GM19035 (cell line): ENCODE measurements around the gene EPAS1.

Experiments used
- ATAC-seq: cut with Tn5 transposase; IDR thresholded peaks from one replicate; pipeline ENCODE4 v1.9.1; 2021; ENCODE audit not compliant: unreplicated experiment

The EPAS1 gene

GRCh38 chr2:46296840-46297545 lies at the start of gene EPAS1:
TSS of gene EPAS1 (plus strand) at chr2:46297407. CDS start at chr2:46297912, 505 bp downstream.
- ATAC-seq, result peak; percentile 90

GRCh38 chr2:46248171-46248570 lies 49.0 kb upstream of the EPAS1 start:
- no peak for ATAC-seq

- no peak for ATAC-seq
These were observed 47.6 kb upstream of the EPAS1 start for GRCh38 chr2:46249654-46250053.

DNA sequence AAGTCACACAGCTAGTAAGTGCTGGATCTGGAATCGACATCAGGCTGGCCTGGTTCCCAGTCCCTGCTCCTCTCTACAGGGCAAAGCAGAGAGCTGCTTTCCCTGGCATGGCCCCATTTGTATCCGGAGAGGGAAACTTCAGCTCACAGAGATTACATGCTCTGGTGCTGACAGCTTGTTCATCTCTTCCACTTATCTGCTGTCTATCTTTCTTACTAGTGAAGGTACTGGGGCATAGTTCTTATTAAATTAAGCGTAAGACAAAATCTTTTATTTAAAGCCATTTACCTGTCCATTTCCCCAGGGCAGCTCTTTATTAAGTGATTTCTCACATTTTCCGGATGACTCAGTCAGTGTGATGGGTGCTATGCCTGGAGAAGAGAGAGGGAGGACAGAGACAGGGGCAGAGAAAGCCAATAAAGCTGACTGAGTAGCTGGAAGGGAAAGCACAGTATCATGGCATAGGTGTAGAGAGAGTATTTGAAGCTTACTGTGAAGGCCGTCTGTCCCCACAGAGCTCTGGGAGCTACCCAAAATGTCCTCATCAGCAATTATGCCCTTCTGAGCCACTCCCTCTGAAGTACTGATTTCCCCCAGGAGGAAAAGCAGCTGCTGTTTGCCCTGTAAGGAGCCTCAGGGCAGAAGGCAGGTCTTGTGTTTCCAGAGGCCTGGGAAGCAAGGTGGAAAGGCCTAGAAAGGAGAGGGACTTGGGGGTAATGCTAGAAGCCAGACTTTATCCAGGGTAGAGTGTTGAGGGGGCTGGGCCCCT lies 44.1 kb upstream of the EPAS1 start:
- no peak for ATAC-seq

DNA sequence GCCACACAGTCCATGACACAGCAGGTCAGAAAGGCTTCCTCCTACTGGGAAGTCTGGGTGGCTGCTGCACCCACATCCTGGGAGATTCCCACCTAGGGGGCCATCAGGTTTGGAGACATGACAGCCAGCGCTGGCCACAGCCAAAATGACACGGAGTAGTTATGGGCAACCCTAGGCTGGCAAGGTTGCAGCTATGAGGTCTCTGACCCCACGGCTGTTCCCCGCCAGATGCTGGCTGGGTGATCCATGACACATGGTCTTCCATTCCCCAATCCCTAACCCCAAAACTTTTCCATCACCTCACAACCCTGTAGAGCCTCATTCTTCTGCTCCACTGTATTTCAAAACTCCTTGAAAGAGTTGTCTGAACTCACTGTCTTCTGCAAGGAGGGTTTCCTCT lies 42.7 kb upstream of the EPAS1 start:
- no peak for ATAC-seq

GRCh38 chr2:46256563-46257142 lies 40.6 kb upstream of the EPAS1 start:
- ATAC-seq, result no peak

- ATAC-seq, result no peak
These were observed 39.7 kb upstream of the EPAS1 start for GRCh38 chr2:46257476-46257875.

DNA sequence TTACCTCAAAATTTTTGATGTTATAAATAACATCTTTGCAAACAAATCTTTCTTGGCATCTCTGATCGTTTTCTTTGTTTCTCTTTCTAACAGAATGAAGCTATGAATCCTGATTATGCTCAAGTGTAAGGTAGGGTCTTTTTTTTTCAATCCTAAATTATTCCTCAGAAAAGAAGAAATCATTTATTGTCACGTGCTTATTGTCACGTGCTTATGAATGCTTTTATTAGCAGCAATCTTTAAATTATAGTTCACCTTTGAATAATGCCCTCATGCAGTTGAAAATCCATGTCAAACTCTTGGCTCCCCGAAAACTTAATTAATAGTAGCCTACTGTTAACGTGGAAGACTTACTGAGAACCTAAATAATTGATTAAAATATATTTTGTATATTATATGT lies 39.2 kb upstream of the EPAS1 start:
- no peak for ATAC-seq

GRCh38 chr2:46258937-46259776 lies 38.0 kb upstream of the EPAS1 start:
- ATAC-seq, result no peak

DNA sequence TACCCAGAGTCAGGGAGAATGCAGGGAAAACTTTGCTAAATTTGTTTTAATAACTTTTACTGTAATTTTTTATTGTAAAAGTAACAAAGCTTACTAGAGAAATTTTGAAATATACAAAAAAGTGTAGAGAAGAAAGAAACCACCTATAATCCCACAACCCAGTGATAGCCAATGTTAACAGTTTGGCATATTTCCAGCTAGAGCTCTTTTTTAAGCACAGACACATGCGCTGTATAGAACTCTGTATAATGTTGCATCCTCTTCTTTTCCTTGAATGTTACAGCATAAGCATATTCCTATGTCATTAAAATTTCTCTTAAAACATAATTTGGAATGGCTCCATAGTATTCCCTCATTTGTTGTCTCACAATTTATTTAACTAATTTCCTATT lies 37.4 kb upstream of the EPAS1 start:
- ATAC-seq, result no peak

GRCh38 chr2:46260305-46260704 lies 36.9 kb upstream of the EPAS1 start:
- ATAC-seq, result no peak

GRCh38 chr2:46262248-46262938 lies 34.8 kb upstream of the EPAS1 start:
- no peak for ATAC-seq

GRCh38 chr2:46263347-46263746 lies 33.9 kb upstream of the EPAS1 start:
- no peak for ATAC-seq

DNA sequence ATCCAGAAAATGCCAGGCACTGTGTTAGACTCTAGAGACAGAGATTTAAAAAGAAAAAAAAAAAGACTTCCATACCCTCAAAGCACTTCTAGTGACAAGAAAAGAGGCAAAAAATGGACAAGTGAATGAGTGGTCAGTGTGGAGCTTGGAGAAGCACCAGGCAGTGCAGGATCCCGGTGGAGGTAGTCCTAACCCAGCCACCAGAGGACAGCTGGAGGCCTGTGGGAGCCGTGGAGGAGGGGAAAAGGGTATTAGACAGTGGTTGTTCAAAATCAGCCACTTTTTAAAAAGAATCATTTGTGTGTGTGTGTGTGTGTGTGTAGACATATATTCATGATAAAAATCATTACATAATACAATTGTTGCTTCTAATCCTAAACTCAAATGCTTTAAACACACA lies 32.8 kb upstream of the EPAS1 start:
- ATAC-seq, result no peak

- no peak for ATAC-seq
These were observed 31.1 kb upstream of the EPAS1 start for GRCh38 chr2:46266134-46266533.

DNA sequence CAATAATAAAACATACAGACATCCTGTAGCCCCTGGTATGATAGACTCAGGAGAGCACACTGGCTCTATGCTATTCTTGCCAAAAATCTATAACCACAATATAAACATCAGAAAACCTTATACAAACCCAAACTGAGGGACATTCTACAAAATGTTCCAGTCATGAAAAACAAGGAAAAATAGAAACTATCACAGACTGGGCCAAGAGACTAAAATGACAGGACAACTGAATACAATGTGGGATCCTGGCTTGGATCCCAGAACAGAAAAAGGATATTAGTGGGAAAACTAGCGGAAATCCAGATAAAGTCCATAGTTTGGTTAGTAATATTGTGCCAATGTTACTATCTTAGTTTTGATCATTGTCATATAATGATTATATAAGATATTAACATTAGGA lies 29.6 kb upstream of the EPAS1 start:
- ATAC-seq, result no peak

GRCh38 chr2:46268196-46268595 lies 29.0 kb upstream of the EPAS1 start:
- no peak for ATAC-seq

- ATAC-seq, result no peak
These were observed 28.2 kb upstream of the EPAS1 start for GRCh38 chr2:46269001-46269400.

- ATAC-seq, result no peak
These were observed 27.5 kb upstream of the EPAS1 start for GRCh38 chr2:46269544-46270273.

DNA sequence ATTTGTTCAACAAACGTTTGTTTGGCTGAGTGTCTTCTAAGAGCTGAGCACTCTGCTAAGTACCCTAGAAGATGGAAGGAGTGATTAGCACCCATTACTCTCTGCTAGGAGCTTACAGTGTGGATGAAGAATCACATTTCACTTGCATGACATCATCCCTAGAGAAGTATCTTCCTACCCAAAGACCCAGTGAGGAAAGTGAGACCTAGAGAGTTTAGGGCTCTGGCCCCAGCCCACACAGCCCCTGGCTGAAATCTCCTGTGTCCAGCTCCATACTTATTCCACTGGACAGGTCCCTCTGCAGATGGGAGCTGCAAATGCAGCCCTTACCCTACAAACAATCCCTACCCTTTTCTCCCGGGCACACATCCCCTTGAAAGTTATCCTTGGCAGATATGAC lies 26.8 kb upstream of the EPAS1 start:
- no peak for ATAC-seq
